Neural crest cell (in vitro differentiated cells): ENCODE results near the gene FYTTD1. TPM values are rescaled to one million over a fixed set of nuclear protein-coding genes. Genes with fewer than 3 reads are reported as not detected.

Experiments used
- DNase-seq: peaks from one replicate; pipeline ENCODE4 v3.0.0; 2021; ENCODE audit warnings: low read depth, mixed read lengths, low spot score
- H3K27ac Mint-ChIP-seq: one replicate; pipeline ENCODE4 v1.8.0; 2021; ENCODE audit warnings: mild to moderate bottlenecking, mixed read lengths; ENCODE audit not compliant: unreplicated experiment
- H3K27me3 Mint-ChIP-seq: 2 replicates; pipeline ENCODE4 v1.8.0; 2021; ENCODE audit warnings: low read depth, mild to moderate bottlenecking, mixed read lengths
- H3K36me3 Mint-ChIP-seq: 2 replicates; pipeline ENCODE4 v1.8.0; 2021; ENCODE audit warnings: low read depth, mild to moderate bottlenecking, mixed read lengths
- H3K4me1 Mint-ChIP-seq: 2 replicates; pipeline ENCODE4 v1.8.0; 2021; ENCODE audit warnings: mixed read lengths
- H3K4me3 Mint-ChIP-seq: one replicate; pipeline ENCODE4 v1.8.0; 2021; ENCODE audit warnings: mild to moderate bottlenecking, mixed read lengths
- H3K9me3 Mint-ChIP-seq: 2 replicates; pipeline ENCODE4 v1.8.0; 2021; ENCODE audit warnings: mixed read lengths
- CTCF ChIP-seq: fragments of 200-600 bp; sonication (generic); conservative IDR thresholded peaks from 2 replicates; pipeline ENCODE4 v1.5.0; 2021; ENCODE audit warnings: antibody characterized with exemption, mild to moderate bottlenecking
- total RNA-seq: library from RNA; stranded (reverse); gene quantifications from 2 replicates; pipeline ENCODE4 v1.2.1, GENCODE V29; 2021

The FYTTD1 gene
- total RNA-seq, 1 donor from 2014 or later, result 52.5 TPM

- TF ChIP-seq CTCF, result no peak
These were observed 43.6 kb downstream of the FYTTD1 start for GRCh38 chr3:197793247-197793646.

DNA sequence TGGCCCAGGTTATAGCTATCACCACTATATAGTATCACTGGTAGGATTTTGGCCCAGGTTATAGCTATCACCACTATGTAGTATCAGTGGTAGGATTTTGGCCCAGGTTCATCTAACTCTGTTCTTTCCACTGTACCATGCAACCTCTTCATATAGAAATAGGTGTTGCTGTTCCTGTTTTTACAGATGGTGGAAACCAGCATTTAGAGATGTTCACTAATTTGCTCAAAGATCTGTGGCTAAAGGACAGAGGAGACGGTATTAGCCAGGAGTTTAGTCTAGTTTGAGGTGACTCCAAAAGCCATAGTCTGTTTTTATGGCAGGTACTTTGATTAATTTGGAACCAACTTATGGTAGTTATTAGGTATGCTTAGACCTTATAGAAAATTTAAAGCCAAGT is 44.4 kb downstream of the FYTTD1 start:
- Mint-ChIP-seq H3K4me1 (peaks cover 42% of the 10 kb centered on the region), H3K27me3 (no peaks in the 10 kb centered on the region), H3K36me3 (no peaks in the 10 kb centered on the region), H3K4me3 (peak overlapping the region; percentile 84), H3K9me3 (no peaks in the 10 kb centered on the region), H3K27ac (no peak overlapping the region)
- DNase-seq, result no peak
- TF ChIP-seq CTCF, result no peak

More at GRCh38 chr3:197793247-197793646, 43.6 kb downstream of the FYTTD1 start:
- H3K4me3 Mint-ChIP-seq, result peak overlapping the region; percentile 84
- H3K4me1 Mint-ChIP-seq, result peaks cover 42% of the 10 kb centered on the region
- no peak overlapping the region for H3K27ac Mint-ChIP-seq
- no peaks in the 10 kb centered on the region for H3K36me3 Mint-ChIP-seq
- H3K27me3 Mint-ChIP-seq, result no peaks in the 10 kb centered on the region
- no peaks in the 10 kb centered on the region for H3K9me3 Mint-ChIP-seq
- DNase-seq, result no peak

- DNase-seq, result no peak
- Mint-ChIP-seq H3K9me3 (no peaks in the 10 kb centered on the region), H3K4me3 (no peak overlapping the region), H3K27ac (no peak overlapping the region), H3K27me3 (no peaks in the 10 kb centered on the region), H3K4me1 (peaks cover 40% of the 10 kb centered on the region), H3K36me3 (no peaks in the 10 kb centered on the region)
- TF ChIP-seq CTCF, result no peak
These were observed 45.5 kb downstream of the FYTTD1 start for GRCh38 chr3:197795200-197795599.

DNA sequence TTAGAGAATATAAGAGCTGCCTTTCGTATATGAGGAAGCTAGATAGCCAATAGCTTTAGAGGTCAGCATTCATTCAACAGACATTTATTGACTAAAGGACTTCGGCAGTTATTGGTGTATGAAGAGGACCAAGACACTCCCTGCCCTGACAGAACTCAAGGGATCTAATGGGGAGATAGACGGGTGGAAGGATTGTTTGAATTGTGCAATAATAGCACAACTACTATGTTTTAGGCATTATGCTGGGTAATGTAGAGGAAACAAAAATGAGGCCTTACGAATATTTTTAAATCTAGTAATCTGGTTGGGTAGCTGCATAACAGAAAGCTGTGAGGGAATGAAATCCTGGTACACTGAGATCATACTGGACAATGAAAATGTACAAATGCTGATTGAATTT is 46.4 kb downstream of the FYTTD1 start:
- TF ChIP-seq CTCF, result no peak
- DNase-seq, result no peak
- H3K4me1 Mint-ChIP-seq, result peaks cover 36% of the 10 kb centered on the region
- H3K27me3 Mint-ChIP-seq, result no peaks in the 10 kb centered on the region
- H3K4me3 Mint-ChIP-seq, result peak overlapping the region; percentile 19
- no peak overlapping the region for H3K27ac Mint-ChIP-seq
- H3K36me3 Mint-ChIP-seq, result no peaks in the 10 kb centered on the region
- no peaks in the 10 kb centered on the region for H3K9me3 Mint-ChIP-seq

DNA sequence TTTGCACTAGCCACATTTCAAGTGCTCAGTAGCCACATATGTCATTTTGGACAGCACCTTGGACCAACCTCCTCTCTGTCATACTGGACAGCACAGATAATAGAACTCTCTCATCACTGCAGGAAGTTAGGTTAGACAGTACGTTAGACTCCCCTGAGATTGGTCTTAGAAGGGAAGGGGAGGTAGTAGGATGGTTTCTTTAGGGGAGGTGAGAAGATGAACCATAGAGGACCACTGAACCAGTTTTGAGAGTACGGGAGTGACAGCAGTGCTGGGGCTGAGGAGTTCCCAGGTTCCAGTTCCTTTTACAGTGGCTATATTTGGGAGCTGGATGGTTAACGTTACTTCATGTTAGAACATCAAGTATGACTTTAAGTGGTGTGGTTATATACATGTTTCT is 49.2 kb downstream of the FYTTD1 start:
- Mint-ChIP-seq H3K27ac (peak overlapping the region; percentile 3), H3K27me3 (no peaks in the 10 kb centered on the region), H3K36me3 (no peaks in the 10 kb centered on the region), H3K9me3 (no peaks in the 10 kb centered on the region), H3K4me1 (peaks cover 33% of the 10 kb centered on the region), H3K4me3 (no peak overlapping the region)
- DNase-seq, result no peak
- no peak for TF ChIP-seq CTCF

DNA sequence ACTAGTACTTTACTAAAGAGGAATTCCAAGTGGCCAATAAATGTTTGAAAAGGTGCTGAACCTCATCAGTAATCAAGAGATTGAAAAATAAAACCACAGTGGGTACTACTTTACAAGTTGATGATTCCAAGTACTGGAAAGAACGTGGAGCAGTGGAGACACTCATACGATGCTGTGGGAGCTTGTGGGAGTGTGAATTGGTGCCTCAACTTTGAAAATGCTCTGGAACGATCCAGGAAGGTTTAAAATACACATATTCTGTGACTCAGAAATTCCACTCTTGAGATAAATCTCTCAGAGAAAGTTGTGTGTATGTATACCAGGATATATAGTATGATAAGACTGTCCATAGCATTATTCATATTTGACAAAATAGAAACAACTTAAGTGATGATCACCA is 50.7 kb downstream of the FYTTD1 start:
- H3K9me3 Mint-ChIP-seq, result no peaks in the 10 kb centered on the region
- peaks cover 25% of the 10 kb centered on the region for H3K4me1 Mint-ChIP-seq
- H3K27ac Mint-ChIP-seq, result no peak overlapping the region
- DNase-seq, result no peak
- no peak overlapping the region for H3K4me3 Mint-ChIP-seq
- no peaks in the 10 kb centered on the region for H3K27me3 Mint-ChIP-seq
- H3K36me3 Mint-ChIP-seq, result no peaks in the 10 kb centered on the region
- no peak for TF ChIP-seq CTCF
